22Rv1 (cell line): ENCODE data around the gene TMEM221.

Experiments
- CTCF ChIP-seq: fragments of 450-650 bp; IDR thresholded peaks from 2 replicates; pipeline ENCODE4 v1.5.1; 2017; ENCODE audit warnings: mild to moderate bottlenecking
- ZFX ChIP-seq: fragments of 450-650 bp; IDR thresholded peaks from 2 replicates; pipeline ENCODE4 v1.6.1; 2017; ENCODE audit warnings: antibody characterized with exemption, borderline replicate concordance

- TF ChIP-seq CTCF (no peak), ZFX (no peak)
Observed at GRCh38 chr19:17406046-17406886, 42.2 kb downstream of the TMEM221 start.
